SK-N-SH (cell line): Measurements from ENCODE around the gene VGF. TPM values are rescaled to one million over a fixed set of nuclear protein-coding genes. Genes with fewer than 3 reads are reported as not detected.

Experiments used
- CHD2 ChIP-seq: fragments of 150-350 bp; IDR thresholded peaks from 2 replicates; pipeline ENCODE4 v1.6.1; 2018; ENCODE audit warnings: low read length; ENCODE audit not compliant: partially characterized antibody
- CTCF ChIP-seq: fragments of 200-600 bp; sonication (generic); IDR thresholded peaks from 2 replicates; pipeline ENCODE4 v1.6.1; 2017; ENCODE audit warnings: antibody characterized with exemption, mild to moderate bottlenecking, moderate library complexity
- FOSL2 ChIP-seq: IDR thresholded peaks from 2 replicates; pipeline ENCODE4 v1.4.0; 2012; ENCODE audit warnings: low read depth, mild to moderate bottlenecking, moderate library complexity, borderline replicate concordance
- GABPA ChIP-seq: IDR thresholded peaks from 2 replicates; pipeline ENCODE4 v1.4.0; 2012; ENCODE audit warnings: low read depth, mild to moderate bottlenecking
- IRF3 ChIP-seq: fragments of 150-350 bp; IDR thresholded peaks from 2 replicates; pipeline ENCODE4 v1.6.1; 2016; ENCODE audit warnings: mild to moderate bottlenecking, low read depth, low read length
- MEF2A ChIP-seq: IDR thresholded peaks from 2 replicates; pipeline ENCODE4 v1.4.0; 2012; ENCODE audit warnings: low read depth, borderline replicate concordance
- NFIC ChIP-seq: IDR thresholded peaks from 2 replicates; pipeline ENCODE4 v1.4.0; 2012; ENCODE audit warnings: borderline replicate concordance
- POLR2AphosphoS5 ChIP-seq: IDR thresholded peaks from 2 replicates; pipeline ENCODE4 v1.6.1; 2012; ENCODE audit warnings: low read depth, low read length
- RAD21 ChIP-seq: IDR thresholded peaks from 2 replicates; pipeline ENCODE4 v1.6.1; 2012; ENCODE audit warnings: mild to moderate bottlenecking, low read length
- RCOR1 ChIP-seq: fragments of 150-350 bp; IDR thresholded peaks from 2 replicates; pipeline ENCODE4 v1.6.1; 2017; ENCODE audit warnings: antibody characterized with exemption, low read length
- RFX5 ChIP-seq: IDR thresholded peaks from 2 replicates; pipeline ENCODE4 v1.6.1; 2012; ENCODE audit warnings: mild to moderate bottlenecking, improper control_type of control experiment, low read length
- RXRA ChIP-seq: IDR thresholded peaks from 2 replicates; pipeline ENCODE4 v1.4.0; 2012; ENCODE audit warnings: low read depth, mild to moderate bottlenecking, borderline replicate concordance
- SIN3A ChIP-seq: IDR thresholded peaks from 2 replicates; pipeline ENCODE4 v1.6.1; 2012; ENCODE audit warnings: low read depth, mild to moderate bottlenecking, low read length, moderate library complexity, borderline replicate concordance
- YY1 ChIP-seq: IDR thresholded peaks from 2 replicates; pipeline ENCODE4 v1.4.0; 2012; ENCODE audit warnings: low read depth, mild to moderate bottlenecking
- polyA plus RNA-seq, 3 experiments: library from polyadenylated mRNA; depleted of rRNA; stranded (reverse); fragments of >200 nt; gene quantifications; 2 replicates each; pipeline ENCODE4 v1.2.3, GENCODE V29; 2012
- TF ChIP-seq, protein P1 (sequence below): IDR thresholded peaks from 2 replicates; pipeline ENCODE4 v1.6.1; 2012; ENCODE audit warnings: mild to moderate bottlenecking, low read depth, low read length, moderate library complexity
- TF ChIP-seq, protein P2 (sequence below): fragments of 150-350 bp; IDR thresholded peaks from 2 replicates; pipeline ENCODE4 v1.6.1; 2017; ENCODE audit warnings: antibody characterized with exemption, low read length, low read depth, borderline replicate concordance
- TF ChIP-seq, protein P3 (sequence below): IDR thresholded peaks from 2 replicates; pipeline ENCODE4 v1.4.0; 2012; ENCODE audit warnings: low read depth
- TF ChIP-seq, protein P4 (sequence below): IDR thresholded peaks from 2 replicates; pipeline ENCODE4; 2012

The VGF gene
- polyA plus RNA-seq, 1 of the 3 experiments (the other 2 are of a cell fraction), result 54.3 TPM

- TF ChIP-seq, protein P1, sequence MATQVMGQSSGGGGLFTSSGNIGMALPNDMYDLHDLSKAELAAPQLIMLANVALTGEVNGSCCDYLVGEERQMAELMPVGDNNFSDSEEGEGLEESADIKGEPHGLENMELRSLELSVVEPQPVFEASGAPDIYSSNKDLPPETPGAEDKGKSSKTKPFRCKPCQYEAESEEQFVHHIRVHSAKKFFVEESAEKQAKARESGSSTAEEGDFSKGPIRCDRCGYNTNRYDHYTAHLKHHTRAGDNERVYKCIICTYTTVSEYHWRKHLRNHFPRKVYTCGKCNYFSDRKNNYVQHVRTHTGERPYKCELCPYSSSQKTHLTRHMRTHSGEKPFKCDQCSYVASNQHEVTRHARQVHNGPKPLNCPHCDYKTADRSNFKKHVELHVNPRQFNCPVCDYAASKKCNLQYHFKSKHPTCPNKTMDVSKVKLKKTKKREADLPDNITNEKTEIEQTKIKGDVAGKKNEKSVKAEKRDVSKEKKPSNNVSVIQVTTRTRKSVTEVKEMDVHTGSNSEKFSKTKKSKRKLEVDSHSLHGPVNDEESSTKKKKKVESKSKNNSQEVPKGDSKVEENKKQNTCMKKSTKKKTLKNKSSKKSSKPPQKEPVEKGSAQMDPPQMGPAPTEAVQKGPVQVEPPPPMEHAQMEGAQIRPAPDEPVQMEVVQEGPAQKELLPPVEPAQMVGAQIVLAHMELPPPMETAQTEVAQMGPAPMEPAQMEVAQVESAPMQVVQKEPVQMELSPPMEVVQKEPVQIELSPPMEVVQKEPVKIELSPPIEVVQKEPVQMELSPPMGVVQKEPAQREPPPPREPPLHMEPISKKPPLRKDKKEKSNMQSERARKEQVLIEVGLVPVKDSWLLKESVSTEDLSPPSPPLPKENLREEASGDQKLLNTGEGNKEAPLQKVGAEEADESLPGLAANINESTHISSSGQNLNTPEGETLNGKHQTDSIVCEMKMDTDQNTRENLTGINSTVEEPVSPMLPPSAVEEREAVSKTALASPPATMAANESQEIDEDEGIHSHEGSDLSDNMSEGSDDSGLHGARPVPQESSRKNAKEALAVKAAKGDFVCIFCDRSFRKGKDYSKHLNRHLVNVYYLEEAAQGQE, result peak; percentile 77; the same call in 1 of the 2 replicates
- peak; percentile 100 for TF ChIP-seq POLR2AphosphoS5
- TF ChIP-seq NFIC, result peak; percentile 69
- TF ChIP-seq RXRA, result peak; percentile 82
- peak; percentile 44 for TF ChIP-seq CHD2
- no peak for TF ChIP-seq IRF3
- no peak; the same call in 1 of the 2 replicates for TF ChIP-seq MEF2A
- TF ChIP-seq FOSL2, result peak; percentile 61; the same call in 1 of the 2 replicates
- peak; percentile 100 for TF ChIP-seq SIN3A
- TF ChIP-seq GABPA, result peak; percentile 52
- TF ChIP-seq, protein P2, sequence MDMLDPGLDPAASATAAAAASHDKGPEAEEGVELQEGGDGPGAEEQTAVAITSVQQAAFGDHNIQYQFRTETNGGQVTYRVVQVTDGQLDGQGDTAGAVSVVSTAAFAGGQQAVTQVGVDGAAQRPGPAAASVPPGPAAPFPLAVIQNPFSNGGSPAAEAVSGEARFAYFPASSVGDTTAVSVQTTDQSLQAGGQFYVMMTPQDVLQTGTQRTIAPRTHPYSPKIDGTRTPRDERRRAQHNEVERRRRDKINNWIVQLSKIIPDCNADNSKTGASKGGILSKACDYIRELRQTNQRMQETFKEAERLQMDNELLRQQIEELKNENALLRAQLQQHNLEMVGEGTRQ, result 0 out of 2 replicates have a peak, but pooled peaks have one; percentile 19
- TF ChIP-seq, protein P3, sequence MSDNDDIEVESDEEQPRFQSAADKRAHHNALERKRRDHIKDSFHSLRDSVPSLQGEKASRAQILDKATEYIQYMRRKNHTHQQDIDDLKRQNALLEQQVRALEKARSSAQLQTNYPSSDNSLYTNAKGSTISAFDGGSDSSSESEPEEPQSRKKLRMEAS, result peak; percentile 50
- peak; percentile 59; the same call in 1 of the 2 replicates for TF ChIP-seq YY1
- TF ChIP-seq CTCF, result peak; percentile 60
- TF ChIP-seq, protein P4, sequence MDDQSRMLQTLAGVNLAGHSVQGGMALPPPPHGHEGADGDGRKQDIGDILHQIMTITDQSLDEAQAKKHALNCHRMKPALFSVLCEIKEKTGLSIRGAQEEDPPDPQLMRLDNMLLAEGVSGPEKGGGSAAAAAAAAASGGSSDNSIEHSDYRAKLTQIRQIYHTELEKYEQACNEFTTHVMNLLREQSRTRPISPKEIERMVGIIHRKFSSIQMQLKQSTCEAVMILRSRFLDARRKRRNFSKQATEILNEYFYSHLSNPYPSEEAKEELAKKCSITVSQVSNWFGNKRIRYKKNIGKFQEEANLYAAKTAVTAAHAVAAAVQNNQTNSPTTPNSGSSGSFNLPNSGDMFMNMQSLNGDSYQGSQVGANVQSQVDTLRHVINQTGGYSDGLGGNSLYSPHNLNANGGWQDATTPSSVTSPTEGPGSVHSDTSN, result peak; percentile 87
- no peak for TF ChIP-seq RFX5
- TF ChIP-seq RAD21, result no peak; the same call in 1 of the 2 replicates
- no peak; the same call in 1 of the 2 replicates for TF ChIP-seq RCOR1
Measured at GRCh38 chr7:101126651-101127459, 38.5 kb downstream of the VGF start, which contains the start of gene SERPINE1 (continued).
